GM03348 (cell line): ENCODE data around the gene RTF2.
A peak's percentile ranks its signal among the peaks of the same experiment; 100 is the strongest.
"Not testable (repeated sequence)": the region's sequence is repeated elsewhere in the genome, so short reads cannot be mapped to it uniquely, and the experiment has no call there.

Source experiments
- DNase-seq: peaks from one replicate; pipeline ENCODE4 v3.0.0; 2012; ENCODE audit warnings: low spot score

Gene RTF2

GRCh38 chr20:56501116-56501515 is 32.7 kb downstream of the RTF2 start:
- no peak for DNase-seq

GRCh38 chr20:56503916-56504315 is 35.5 kb downstream of the RTF2 start:
- no peak for DNase-seq

DNA sequence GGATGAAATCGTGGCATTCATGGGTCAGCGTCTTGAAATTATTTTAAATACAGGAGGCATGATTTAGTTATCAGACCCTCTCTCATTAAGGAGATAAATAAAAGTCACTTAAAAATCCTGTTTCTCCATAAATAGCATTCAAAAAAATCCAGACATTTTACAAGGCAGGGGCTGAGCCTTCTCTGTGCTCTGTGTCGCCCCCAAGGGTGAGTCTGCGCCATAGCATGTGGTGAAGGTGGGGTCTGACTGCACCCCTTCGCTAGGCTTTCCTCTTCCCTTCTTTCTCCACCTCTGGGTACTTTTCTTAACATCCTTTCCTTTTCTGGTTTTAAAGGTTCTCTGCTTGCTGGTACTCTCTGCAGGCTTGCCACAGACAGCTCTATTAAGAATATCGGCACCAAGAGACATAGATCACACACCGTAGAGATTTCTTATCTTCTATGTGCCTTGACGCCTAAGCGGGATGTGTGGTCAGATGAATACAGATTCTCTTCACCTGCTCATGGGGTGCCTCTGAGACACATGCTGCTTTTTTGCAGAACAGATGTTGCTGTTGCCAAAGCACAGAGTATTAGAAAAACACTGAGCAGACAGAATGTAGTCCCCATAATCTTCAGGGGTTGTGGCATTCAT is 36.1 kb downstream of the RTF2 start:
- DNase-seq: peak; percentile 30

- DNase-seq: no peak
Observed at GRCh38 chr20:56506103-56506502, 37.7 kb downstream of the RTF2 start.

GRCh38 chr20:56511926-56512325 is 43.5 kb downstream of the RTF2 start:
- DNase-seq: no peak

GRCh38 chr20:56513161-56514150 is 45.0 kb downstream of the RTF2 start:
- DNase-seq: no peak

DNA sequence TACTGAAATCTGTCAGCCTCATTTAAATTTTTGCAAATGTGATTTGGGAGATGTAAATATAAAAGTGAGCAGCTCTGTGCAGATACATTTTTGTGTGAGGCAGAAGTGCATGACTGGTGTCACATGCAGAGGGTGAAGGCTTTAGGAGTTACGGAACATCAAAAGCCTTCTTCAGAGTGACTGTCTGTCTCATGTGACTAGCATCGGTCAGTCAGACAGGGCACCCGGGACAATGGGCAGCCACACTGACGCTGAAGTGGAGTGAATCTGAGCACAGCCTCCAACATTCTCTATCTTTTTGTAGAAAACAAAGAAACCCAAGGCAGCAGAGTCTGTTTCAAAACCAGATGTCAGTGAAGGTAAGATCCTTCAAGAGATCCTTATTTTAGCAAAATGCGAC is 48.2 kb downstream of the RTF2 start:
- no peak for DNase-seq

GRCh38 chr20:56517211-56517610 is 48.8 kb downstream of the RTF2 start:
- DNase-seq: no peak

- no peak for DNase-seq
Observed at GRCh38 chr20:56517641-56518040, 49.2 kb downstream of the RTF2 start.

DNA sequence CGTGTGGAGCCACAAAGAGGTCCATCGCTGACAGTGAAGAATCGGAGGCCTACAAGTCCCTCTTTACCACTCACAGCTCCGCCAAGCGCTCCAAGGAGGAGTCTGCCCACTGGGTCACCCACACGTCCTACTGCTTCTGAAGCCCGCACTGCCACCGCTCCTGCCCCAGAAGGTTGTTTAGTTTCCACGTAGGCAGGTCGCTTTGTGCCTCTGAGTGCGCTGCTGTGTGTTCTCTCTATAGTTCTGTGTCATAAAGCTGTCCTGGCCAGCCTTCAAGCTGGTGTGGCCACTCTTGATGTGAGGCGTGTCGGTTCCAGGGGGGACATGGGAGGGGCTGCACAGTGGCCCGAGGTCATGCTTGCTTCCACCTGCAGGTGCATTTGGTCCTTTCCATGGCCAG is 49.7 kb downstream of the RTF2 start:
- no peak for DNase-seq

GRCh38 chr20:56518721-56519398 is 50.4 kb downstream of the RTF2 start:
- DNase-seq: no peak

GRCh38 chr20:56519551-56519950 is 51.1 kb downstream of the RTF2 start:
- DNase-seq: no peak

DNA sequence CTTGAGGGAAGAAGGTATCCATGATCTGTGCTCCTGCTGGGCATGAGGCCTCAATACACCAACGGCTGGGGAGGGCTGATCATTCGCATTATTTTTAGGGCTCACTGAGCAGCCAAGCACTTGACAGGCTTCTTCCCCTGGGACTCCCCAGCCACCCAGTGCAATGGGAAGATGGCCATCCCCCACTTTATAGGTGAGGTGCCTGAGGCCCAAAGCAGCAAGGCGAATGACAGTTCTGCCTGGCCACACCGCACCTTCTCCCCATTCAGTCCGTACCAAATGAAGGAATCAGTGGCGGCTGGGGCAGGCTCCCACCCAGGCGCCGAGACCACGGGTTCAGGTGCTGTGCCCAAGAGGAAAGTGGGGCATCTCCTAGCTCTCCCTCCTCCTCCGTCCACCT is 51.8 kb downstream of the RTF2 start:
- no peak for DNase-seq

- not testable (repeated sequence) for DNase-seq
Observed at GRCh38 chr20:56520746-56521354, 52.4 kb downstream of the RTF2 start.

DNA sequence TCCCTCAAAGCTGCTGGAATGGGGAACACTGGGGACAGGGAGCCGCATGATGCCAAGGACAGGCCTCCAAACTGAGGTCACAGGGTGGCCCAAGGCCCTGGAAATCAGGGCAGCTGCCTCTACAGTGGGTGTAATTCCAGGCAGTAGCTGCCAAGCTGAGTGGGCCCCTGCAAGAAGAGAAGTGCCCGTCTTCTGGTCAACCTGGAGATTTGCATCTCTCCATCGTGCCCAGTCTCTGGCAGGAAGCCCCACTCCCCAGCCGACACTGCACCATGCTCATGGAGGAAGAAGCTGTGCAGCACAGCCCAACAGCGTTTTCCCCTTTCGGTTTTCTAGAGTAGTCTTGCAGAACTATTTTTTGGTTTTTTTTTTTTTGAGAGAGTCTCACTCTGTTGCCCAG is 53.9 kb downstream of the RTF2 start:
- DNase-seq: no peak

- not testable (repeated sequence) for DNase-seq
Observed at GRCh38 chr20:56524444-56524843, 56.0 kb downstream of the RTF2 start, which contains the start of gene FAM209A. Gene FAM209A (plus strand): TSS chr20:56524744. CDS start chr20:56524809, 65 bp downstream.

GRCh38 chr20:56527521-56527920 is 59.1 kb downstream of the RTF2 start:
- DNase-seq: no peak

DNA sequence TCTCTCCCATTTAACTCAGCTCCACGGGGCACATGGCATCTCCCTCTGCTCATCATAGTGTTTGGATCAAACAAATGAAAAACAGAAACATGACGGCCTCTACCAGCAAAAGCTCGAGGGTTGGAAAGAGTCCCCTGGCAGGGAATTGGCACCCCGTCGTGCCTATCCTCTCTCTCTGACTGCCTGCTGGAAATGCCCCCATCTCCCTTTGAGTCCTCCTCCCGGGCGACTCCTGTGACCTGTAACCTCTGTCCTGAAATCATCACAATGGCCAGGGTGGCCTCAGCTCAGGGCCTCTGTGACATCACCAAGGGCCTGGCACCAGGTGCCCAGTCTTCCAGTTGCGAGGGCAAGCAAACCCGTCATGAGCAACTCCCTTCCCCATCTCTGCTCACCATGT is 64.5 kb downstream of the RTF2 start, which contains the start of gene FAM209B:
FAM209B (plus strand) TSS at position 301 of the 400 bp plus-strand sequence; CDS start at position 397, 96 bp downstream.
- not testable (repeated sequence) for DNase-seq

DNA sequence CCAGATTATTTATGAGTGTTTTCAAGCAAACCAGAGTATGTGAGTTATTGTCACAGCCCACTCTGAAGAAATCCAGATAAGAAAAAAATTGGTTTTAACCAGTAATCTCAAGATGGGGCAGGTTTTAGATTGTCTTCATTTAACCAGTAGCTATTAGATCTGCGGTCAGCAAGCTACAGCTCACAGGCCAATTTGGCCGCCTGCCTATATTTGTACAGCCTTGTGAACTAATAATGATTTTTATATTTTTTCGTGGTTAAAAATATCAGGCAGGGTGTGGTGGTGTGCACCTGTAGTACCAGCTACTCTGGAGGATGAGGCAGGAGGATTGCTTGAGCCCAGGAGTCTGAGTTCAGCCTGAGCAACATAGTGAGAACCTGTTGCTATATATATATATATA is 69.6 kb downstream of the RTF2 start:
- DNase-seq: no peak

DNA sequence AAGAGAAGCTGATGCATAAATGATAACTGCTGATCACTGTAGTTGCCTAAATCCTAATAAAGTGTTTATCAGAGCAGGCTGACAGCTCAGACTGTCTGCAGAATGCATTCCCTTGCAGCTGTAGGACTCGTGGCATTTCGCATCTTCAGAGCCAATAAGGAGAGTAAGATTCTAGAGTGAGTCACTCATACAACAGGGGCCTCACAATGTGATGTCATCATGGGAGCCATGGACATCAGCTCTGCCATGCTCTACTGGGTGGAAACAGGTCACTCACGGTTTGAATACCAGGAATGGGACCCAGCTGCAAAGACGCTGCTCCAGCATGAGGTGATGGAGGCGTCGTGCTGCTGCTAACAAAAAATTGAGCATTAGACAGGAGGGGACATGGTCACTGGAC is 72.0 kb downstream of the RTF2 start:
- DNase-seq: no peak

DNA sequence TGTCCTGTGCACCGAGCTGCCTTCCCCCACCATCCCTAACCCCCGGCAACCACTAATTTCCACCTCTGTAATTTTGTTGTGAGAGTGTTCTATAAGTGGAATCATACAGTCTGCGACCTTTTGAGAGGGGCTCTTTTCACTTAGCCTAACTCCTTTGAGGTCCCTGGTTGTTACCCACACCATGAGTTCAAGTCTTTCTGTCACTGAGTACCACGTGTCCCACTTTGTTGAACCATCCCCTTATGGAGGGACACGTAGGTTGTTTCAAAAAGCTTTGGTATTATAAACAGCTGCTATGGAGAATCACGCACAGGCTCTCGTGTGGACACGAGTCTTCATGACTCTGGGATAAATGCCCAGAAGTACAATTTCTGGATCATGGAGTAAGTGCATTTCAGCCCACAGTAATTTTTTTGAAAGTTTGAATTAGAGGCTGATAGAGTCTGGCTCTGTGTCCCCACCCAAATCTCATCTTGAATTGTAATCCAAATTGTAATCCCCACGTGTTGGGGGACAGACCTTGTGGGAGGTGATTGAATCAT is 74.1 kb downstream of the RTF2 start:
- peak; percentile 14 for DNase-seq

DNA sequence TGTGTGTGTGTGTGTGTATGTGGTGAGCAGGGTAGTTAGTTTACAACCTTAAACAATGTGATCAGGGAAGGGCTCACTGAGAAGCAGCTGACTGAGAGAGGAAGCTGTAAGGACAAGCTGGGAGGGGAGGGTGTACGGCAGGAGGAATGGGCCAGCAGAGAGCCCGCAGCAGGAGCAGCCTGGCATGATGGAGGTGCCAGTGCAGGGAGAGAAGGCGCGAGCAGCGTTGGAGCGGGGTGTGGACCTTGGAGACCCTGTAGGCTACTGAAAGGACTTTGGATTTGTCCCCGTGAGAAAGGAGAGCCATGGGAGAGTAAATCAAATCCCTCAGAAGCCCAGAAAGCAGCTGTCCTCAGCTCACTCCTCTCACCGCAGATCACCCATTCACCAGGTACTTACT is 83.1 kb downstream of the RTF2 start:
- DNase-seq: no peak
